DND-41 (cell line): ENCODE measurements around the gene TACC3.

Source experiments
- ATAC-seq: fragments of 200-7000 bp; cut with Tn5 transposase; 3 replicates; pipeline ENCODE4 v1.9.1; 2021; ENCODE audit warnings: low read depth; ENCODE audit not compliant: insufficient read depth
- DNase-seq: peaks from one replicate; pipeline ENCODE4 v3.0.0-alpha.2; 2020
- H2AFZ ChIP-seq: 2 replicates; pipeline ENCODE4 v1.6.0; 2012; ENCODE audit warnings: low read depth, low read length
- H3K27ac ChIP-seq: 2 replicates; pipeline ENCODE4 v1.5.1; 2012; ENCODE audit warnings: low read length, inconsistent platforms
- H3K27me3 ChIP-seq: fragments of 200-600 bp; sonication (generic); 2 replicates; pipeline ENCODE4 v1.6.0; 2012; ENCODE audit warnings: low read length, mild to moderate bottlenecking, inconsistent platforms; ENCODE audit not compliant: insufficient read depth, poor library complexity
- H3K36me3 ChIP-seq: 2 replicates; pipeline ENCODE4 v1.5.1; 2012; ENCODE audit warnings: low read length, inconsistent platforms; ENCODE audit not compliant: insufficient read depth
- H3K4me1 ChIP-seq: 2 replicates; pipeline ENCODE4 v1.5.1; 2012; ENCODE audit warnings: mild to moderate bottlenecking, low read length; ENCODE audit not compliant: insufficient read depth
- H3K4me2 ChIP-seq: 2 replicates; pipeline ENCODE4 v1.6.0; 2012; ENCODE audit warnings: mild to moderate bottlenecking, moderate library complexity, low read length, inconsistent platforms; ENCODE audit not compliant: insufficient read depth
- H3K4me3 ChIP-seq, 2 experiments: fragments of 200-600 bp in 1 of 2; shearing (Covaris generic) in 1 of 2; 2 replicates each; pipeline ENCODE4 v1.5.1; 2012 to 2016; ENCODE audit warnings: inconsistent platforms in 2 of 2, low read length in 2 of 2, mild to moderate bottlenecking in 2 of 2, low read depth in 1 of 2, moderate library complexity in 1 of 2
- H3K79me2 ChIP-seq: 2 replicates; pipeline ENCODE4 v1.6.0; 2012; ENCODE audit warnings: low read length, inconsistent platforms; ENCODE audit not compliant: insufficient read depth
- H3K9ac ChIP-seq: 2 replicates; pipeline ENCODE4 v1.6.0; 2012; ENCODE audit warnings: low read depth, mild to moderate bottlenecking, inconsistent platforms, low read length, moderate library complexity
- H3K9me3 ChIP-seq: 2 replicates; pipeline ENCODE4 v1.5.1; 2012; ENCODE audit warnings: low read length, moderate library complexity, mild to moderate bottlenecking, inconsistent platforms; ENCODE audit not compliant: insufficient read depth, severe bottlenecking
- H4K20me1 ChIP-seq: 2 replicates; pipeline ENCODE4 v1.6.0; 2012; ENCODE audit warnings: low read length; ENCODE audit not compliant: insufficient read depth
- EZH2 ChIP-seq: IDR thresholded peaks from 3 replicates; pipeline ENCODE4 v1.6.1; 2012; ENCODE audit warnings: borderline replicate concordance, low read depth, mild to moderate bottlenecking, moderate library complexity, low read length, inconsistent platforms; ENCODE audit not compliant: severe bottlenecking
- TF ChIP-seq, protein P1 (sequence below): IDR thresholded peaks from 2 replicates; pipeline ENCODE4 v1.5.1; 2012; ENCODE audit warnings: borderline replicate concordance, low read length, moderate library complexity, mild to moderate bottlenecking; ENCODE audit not compliant: poor library complexity, severe bottlenecking; ENCODE audit errors: extremely low read depth

Gene TACC3

DNA sequence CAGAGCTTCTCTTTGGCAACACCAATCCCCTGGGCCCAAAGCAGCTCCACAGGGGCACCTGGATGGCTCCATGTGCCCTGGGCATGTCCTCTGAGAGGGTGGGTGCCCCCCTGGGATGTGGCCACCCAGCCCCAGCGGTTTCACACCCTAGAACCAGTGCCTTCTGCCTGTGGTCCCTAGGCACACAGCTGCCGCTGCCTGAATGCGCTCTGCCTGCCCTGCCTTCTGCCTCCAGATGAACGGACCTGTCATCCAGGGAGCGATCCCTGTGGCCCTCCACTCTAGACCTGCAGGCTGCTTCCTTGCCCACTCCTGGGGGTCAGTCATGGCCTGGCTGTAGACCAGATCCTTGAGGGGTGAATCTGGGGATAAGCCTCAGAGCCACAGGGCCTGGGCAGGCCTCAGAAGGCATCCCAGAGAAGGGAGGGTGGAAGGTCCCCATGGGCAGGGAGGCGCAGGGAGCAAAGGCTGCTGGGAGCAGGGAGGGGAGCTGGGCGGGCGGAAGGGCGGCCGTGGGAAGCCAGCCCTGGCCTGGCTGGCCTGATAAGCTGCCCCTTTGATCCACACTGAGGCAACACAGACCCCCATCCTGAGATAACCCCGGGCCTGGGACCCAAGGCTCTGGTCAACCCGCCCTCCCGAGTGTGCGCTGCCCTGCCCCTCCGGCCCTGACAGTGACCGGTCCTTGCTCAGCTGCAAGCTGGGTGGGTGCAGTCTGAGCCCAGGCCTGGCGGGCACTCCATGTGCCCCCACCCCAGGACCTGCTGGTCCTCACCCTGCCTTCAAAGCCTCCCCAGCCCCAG, 63.7 kb downstream of the TACC3 start:
- TF ChIP-seq, protein P1, sequence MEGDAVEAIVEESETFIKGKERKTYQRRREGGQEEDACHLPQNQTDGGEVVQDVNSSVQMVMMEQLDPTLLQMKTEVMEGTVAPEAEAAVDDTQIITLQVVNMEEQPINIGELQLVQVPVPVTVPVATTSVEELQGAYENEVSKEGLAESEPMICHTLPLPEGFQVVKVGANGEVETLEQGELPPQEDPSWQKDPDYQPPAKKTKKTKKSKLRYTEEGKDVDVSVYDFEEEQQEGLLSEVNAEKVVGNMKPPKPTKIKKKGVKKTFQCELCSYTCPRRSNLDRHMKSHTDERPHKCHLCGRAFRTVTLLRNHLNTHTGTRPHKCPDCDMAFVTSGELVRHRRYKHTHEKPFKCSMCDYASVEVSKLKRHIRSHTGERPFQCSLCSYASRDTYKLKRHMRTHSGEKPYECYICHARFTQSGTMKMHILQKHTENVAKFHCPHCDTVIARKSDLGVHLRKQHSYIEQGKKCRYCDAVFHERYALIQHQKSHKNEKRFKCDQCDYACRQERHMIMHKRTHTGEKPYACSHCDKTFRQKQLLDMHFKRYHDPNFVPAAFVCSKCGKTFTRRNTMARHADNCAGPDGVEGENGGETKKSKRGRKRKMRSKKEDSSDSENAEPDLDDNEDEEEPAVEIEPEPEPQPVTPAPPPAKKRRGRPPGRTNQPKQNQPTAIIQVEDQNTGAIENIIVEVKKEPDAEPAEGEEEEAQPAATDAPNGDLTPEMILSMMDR, result no peak
- no peak for TF ChIP-seq EZH2
- Histone ChIP-seq H3K27me3 (no peaks in the 10 kb centered on the region), H3K4me2 (no peak overlapping the region), H3K79me2 (no peaks in the 10 kb centered on the region), H3K9ac (no peak overlapping the region), H3K27ac (no peak overlapping the region), H3K9me3 (no peaks in the 10 kb centered on the region), H2AFZ (no peak overlapping the region), H3K4me1 (no peaks in the 10 kb centered on the region), H3K4me3 (no peak overlapping the region), H3K36me3 (no peaks in the 10 kb centered on the region), H4K20me1 (peaks cover 3% of the 10 kb centered on the region; the same call in 1 of the 2 replicates)
- ATAC-seq, result no peak; the same call in 2 of the 3 replicates
- DNase-seq, result no peak

DNA sequence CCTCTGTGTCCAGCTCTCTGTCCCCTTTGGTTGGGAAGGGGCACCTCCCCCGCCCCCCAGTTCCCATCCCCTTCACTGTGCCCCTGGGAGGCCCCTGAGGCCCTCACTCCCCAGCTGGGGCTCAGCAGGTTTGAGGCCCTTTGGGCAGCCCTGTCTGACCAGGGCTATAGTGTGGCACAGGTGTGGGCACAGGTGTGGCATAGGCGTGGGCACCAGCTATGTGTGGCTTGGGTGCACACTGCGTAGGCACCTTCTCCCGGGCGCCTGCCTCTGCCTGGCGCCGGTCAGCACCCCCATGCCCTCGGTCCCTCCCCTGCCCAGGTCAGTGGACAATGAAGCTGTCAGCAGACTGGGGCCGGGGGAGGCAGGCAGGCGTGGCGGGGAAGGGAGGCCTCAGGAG, 64.3 kb downstream of the TACC3 start:
- Histone ChIP-seq H3K79me2 (no peaks in the 10 kb centered on the region), H3K4me1 (no peaks in the 10 kb centered on the region), H3K36me3 (no peaks in the 10 kb centered on the region), H3K4me3 (no peak overlapping the region), H3K27me3 (no peaks in the 10 kb centered on the region), H4K20me1 (peaks cover 3% of the 10 kb centered on the region; the same call in 1 of the 2 replicates), H3K27ac (no peak overlapping the region), H2AFZ (no peak overlapping the region), H3K9ac (no peak overlapping the region), H3K4me2 (no peak overlapping the region), H3K9me3 (no peaks in the 10 kb centered on the region)
- ATAC-seq, result no peak
- DNase-seq, result no peak
- TF ChIP-seq, protein P1, result no peak
- TF ChIP-seq EZH2, result no peak

DNA sequence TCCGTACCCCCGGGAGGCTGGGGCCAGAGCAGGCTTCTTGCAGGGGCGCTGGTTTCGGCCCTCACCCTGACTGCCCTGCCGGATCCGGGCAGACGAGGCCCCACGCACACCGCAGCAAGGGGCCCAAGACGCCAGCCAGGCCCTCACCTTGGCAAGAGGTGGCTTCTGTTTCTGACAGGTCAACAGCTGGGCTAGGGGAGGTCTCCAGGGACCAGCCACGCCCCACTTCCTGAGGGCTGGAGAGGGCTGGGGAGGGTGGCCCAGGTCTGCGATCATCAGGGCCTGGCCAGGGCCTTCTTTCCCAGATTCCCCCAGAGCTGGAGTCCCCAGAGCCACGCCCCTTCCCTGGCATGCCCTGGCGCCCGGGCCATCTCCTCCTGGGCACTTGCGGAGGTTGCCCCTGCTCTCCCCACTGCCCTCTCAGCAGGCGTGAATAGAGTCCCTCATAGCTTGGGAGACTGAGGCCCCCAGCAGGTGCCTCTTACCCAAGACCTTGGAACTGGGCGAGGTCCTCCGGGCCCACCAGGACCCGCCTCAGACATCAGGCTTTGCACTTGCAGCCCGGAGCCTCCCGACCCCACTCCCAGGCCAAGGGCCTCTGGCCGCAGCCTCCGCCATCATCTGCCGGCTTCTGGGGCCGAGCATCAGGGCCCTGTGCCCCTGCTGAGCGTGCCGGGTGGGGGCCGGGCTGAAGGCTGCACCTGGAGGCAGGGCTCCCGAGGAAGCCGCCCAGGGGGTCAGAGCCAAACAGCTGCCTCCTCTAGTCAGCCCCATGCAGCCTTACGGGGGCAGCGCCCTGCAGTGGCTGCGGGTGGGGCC, 65.4 kb downstream of the TACC3 start:
- peaks cover 3% of the 10 kb centered on the region; the same call in 1 of the 2 replicates for H4K20me1 ChIP-seq
- no peaks in the 10 kb centered on the region for H3K4me1 ChIP-seq
- H3K27me3 ChIP-seq, result no peaks in the 10 kb centered on the region
- no peak overlapping the region for H3K27ac ChIP-seq
- no peaks in the 10 kb centered on the region for H3K79me2 ChIP-seq
- no peak overlapping the region for H3K4me3 ChIP-seq
- DNase-seq (no peak), ATAC-seq (no peak)
- no peak overlapping the region for H3K9ac ChIP-seq
- TF ChIP-seq, protein P1, result no peak
- TF ChIP-seq EZH2, result no peak
- H3K36me3 ChIP-seq, result no peaks in the 10 kb centered on the region
- H3K9me3 ChIP-seq, result no peaks in the 10 kb centered on the region
- H2AFZ ChIP-seq, result no peak overlapping the region
- no peak overlapping the region for H3K4me2 ChIP-seq
